NCI-H748 treated with DMSO at 0.1 percent for 48 hours (cell line): ENCODE data around the gene ITGB4.

ENCODE experiments used
- DNase-seq: peaks from one replicate; lab custom pipeline; 2025; lab: John Stamatoyannopoulos, UW

ITGB4 gene

GRCh38 chr17:75697651-75698291, 23.5 kb upstream of the ITGB4 start:
- DNase-seq: no peak

- no peak for DNase-seq
Measured at GRCh38 chr17:75698659-75699058, 22.6 kb upstream of the ITGB4 start.

- no peak for DNase-seq
Measured at GRCh38 chr17:75701288-75701687, 20.0 kb upstream of the ITGB4 start.

GRCh38 chr17:75703191-75703590, 18.1 kb upstream of the ITGB4 start:
- DNase-seq: no peak

GRCh38 chr17:75703591-75703990, 17.7 kb upstream of the ITGB4 start:
- DNase-seq: no peak

- DNase-seq: no peak
Measured at GRCh38 chr17:75704963-75705875, 16.0 kb upstream of the ITGB4 start.

GRCh38 chr17:75706042-75706728, 15.1 kb upstream of the ITGB4 start:
- no peak for DNase-seq

GRCh38 chr17:75707079-75707571, 14.1 kb upstream of the ITGB4 start:
- DNase-seq: no peak

- no peak for DNase-seq
Measured at GRCh38 chr17:75712446-75712845, 8.8 kb upstream of the ITGB4 start.

- DNase-seq: no peak
Measured at GRCh38 chr17:75719732-75720131, 1.5 kb upstream of the ITGB4 start.

- no peak for DNase-seq
Measured at GRCh38 chr17:75721463-75722011, 278 bp downstream of the ITGB4 start.

GRCh38 chr17:75722076-75722475, 817 bp downstream of the ITGB4 start:
- no peak for DNase-seq

GRCh38 chr17:75722542-75723095, 1.4 kb downstream of the ITGB4 start:
- DNase-seq: no peak

- DNase-seq: no peak
Measured at GRCh38 chr17:75723171-75723930, 2.1 kb downstream of the ITGB4 start.

GRCh38 chr17:75724016-75725003, 3.1 kb downstream of the ITGB4 start:
- no peak for DNase-seq

- no peak for DNase-seq
Measured at GRCh38 chr17:75725504-75725903, 4.2 kb downstream of the ITGB4 start.

- no peak for DNase-seq
Measured at GRCh38 chr17:75727391-75727790, 6.1 kb downstream of the ITGB4 start.

GRCh38 chr17:75729351-75729750, 8.1 kb downstream of the ITGB4 start:
- DNase-seq: no peak

- no peak for DNase-seq
Measured at GRCh38 chr17:75730065-75730464, 8.8 kb downstream of the ITGB4 start.
